Activated T-cell treated with anti-CD3 and anti-CD28 coated beads, Interleukin-2, amount 50 U/mL, for 24 hours (primary cell): ENCODE data around the gene FDPS.

ENCODE experiments used
- DNase-seq: peaks from one replicate; pipeline ENCODE4 v3.0.0-alpha.2; 2020
- H3K27ac Mint-ChIP-seq: 2 replicates; pipeline ENCODE4 v1.8.0; 2020; ENCODE audit warnings: mild to moderate bottlenecking, mixed read lengths
- H3K27me3 Mint-ChIP-seq: 2 replicates; pipeline ENCODE4 v1.8.0; 2020; ENCODE audit warnings: mixed read lengths
- H3K36me3 Mint-ChIP-seq: 2 replicates; pipeline ENCODE4 v1.8.0; 2020; ENCODE audit warnings: low read depth, mixed read lengths
- H3K4me1 Mint-ChIP-seq: 2 replicates; pipeline ENCODE4 v1.8.0; 2020; ENCODE audit warnings: low read depth, mixed read lengths
- H3K4me3 Mint-ChIP-seq: 2 replicates; pipeline ENCODE4 v1.8.0; 2020; ENCODE audit warnings: mild to moderate bottlenecking, moderate library complexity, mixed read lengths
- H3K9me3 Mint-ChIP-seq: 2 replicates; pipeline ENCODE4 v1.8.0; 2020; ENCODE audit warnings: mixed read lengths

Gene FDPS

GRCh38 chr1:155308493-155309422 lies at the start of gene FDPS:
TSS of gene FDPS (plus strand) at chr1:155308866. CDS start at chr1:155309790, 924 bp downstream.
- Mint-ChIP-seq H3K27ac (peak within 1 kb of the TSS; percentile 98), H3K36me3 (peaks cover 50% of the 10 kb centered on the region)
- DNase-seq = peak; percentile 94

GRCh38 chr1:155260276-155260675 lies 48.4 kb upstream of the FDPS start:
- peak overlapping the region; percentile 98 for H3K27ac Mint-ChIP-seq
- H3K27me3 Mint-ChIP-seq = no peaks in the 10 kb centered on the region
- no peaks in the 10 kb centered on the region for H3K9me3 Mint-ChIP-seq
- peak overlapping the region; percentile 98 for H3K4me3 Mint-ChIP-seq
- peaks cover 53% of the 10 kb centered on the region for H3K4me1 Mint-ChIP-seq
- peaks cover 97% of the 10 kb centered on the region for H3K36me3 Mint-ChIP-seq
- DNase-seq = no peak

More at GRCh38 chr1:155308493-155309422, at the start of gene FDPS:
- H3K4me1 Mint-ChIP-seq = peaks cover 41% of the 10 kb centered on the region
- H3K4me3 Mint-ChIP-seq = peak within 1 kb of the TSS; percentile 98
- no peaks in the 10 kb centered on the region for H3K27me3 Mint-ChIP-seq
- H3K9me3 Mint-ChIP-seq = no peaks in the 10 kb centered on the region

- DNase-seq = no peak
- no peaks in the 10 kb centered on the region for H3K27me3 Mint-ChIP-seq
- peaks cover 43% of the 10 kb centered on the region for H3K4me1 Mint-ChIP-seq
- H3K27ac Mint-ChIP-seq = peak overlapping the region; percentile 98
- no peaks in the 10 kb centered on the region for H3K9me3 Mint-ChIP-seq
- peaks cover 97% of the 10 kb centered on the region for H3K36me3 Mint-ChIP-seq
- H3K4me3 Mint-ChIP-seq = peak overlapping the region; percentile 98
Measured at GRCh38 chr1:155261493-155261851, 47.2 kb upstream of the FDPS start.

- Mint-ChIP-seq H3K36me3 (peaks cover 97% of the 10 kb centered on the region), H3K4me1 (peaks cover 37% of the 10 kb centered on the region), H3K9me3 (no peaks in the 10 kb centered on the region), H3K27me3 (no peaks in the 10 kb centered on the region), H3K27ac (peak within 1 kb of the TSS; percentile 98), H3K4me3 (peak within 1 kb of the TSS; percentile 98)
- DNase-seq = peak; percentile 87
Measured at GRCh38 chr1:155261852-155262673, 46.6 kb upstream of the FDPS start, which contains the start of gene SCAMP3. TSS of gene SCAMP3 (minus strand) at chr1:155262360. CDS start at chr1:155262151, 209 bp downstream.

- Mint-ChIP-seq H3K27me3 (no peaks in the 10 kb centered on the region), H3K9me3 (no peaks in the 10 kb centered on the region), H3K27ac (peak overlapping the region; percentile 98), H3K4me3 (peak overlapping the region; percentile 98), H3K36me3 (peaks cover 98% of the 10 kb centered on the region), H3K4me1 (peaks cover 36% of the 10 kb centered on the region)
- no peak for DNase-seq
Measured at GRCh38 chr1:155263067-155263466, 45.6 kb upstream of the FDPS start.

GRCh38 chr1:155266553-155266952 lies 42.1 kb upstream of the FDPS start:
- Mint-ChIP-seq H3K36me3 (peaks cover 96% of the 10 kb centered on the region), H3K4me3 (no peak overlapping the region), H3K4me1 (peaks cover 27% of the 10 kb centered on the region), H3K9me3 (no peaks in the 10 kb centered on the region), H3K27ac (peak overlapping the region; percentile 2), H3K27me3 (no peaks in the 10 kb centered on the region)
- DNase-seq = no peak

GRCh38 chr1:155267373-155267772 lies 41.3 kb upstream of the FDPS start:
- Mint-ChIP-seq H3K36me3 (peaks cover 96% of the 10 kb centered on the region), H3K27ac (no peak overlapping the region)

GRCh38 chr1:155268630-155269029 lies 40.0 kb upstream of the FDPS start:
- no peaks in the 10 kb centered on the region for H3K9me3 Mint-ChIP-seq
- peaks cover 90% of the 10 kb centered on the region for H3K36me3 Mint-ChIP-seq
- DNase-seq = no peak
- no peak overlapping the region for H3K4me3 Mint-ChIP-seq
- peaks cover 24% of the 10 kb centered on the region for H3K4me1 Mint-ChIP-seq
- no peaks in the 10 kb centered on the region for H3K27me3 Mint-ChIP-seq
- H3K27ac Mint-ChIP-seq = no peak overlapping the region

More at GRCh38 chr1:155267373-155267772, 41.3 kb upstream of the FDPS start:
- Mint-ChIP-seq H3K9me3 (no peaks in the 10 kb centered on the region), H3K4me1 (peaks cover 28% of the 10 kb centered on the region), H3K27me3 (no peaks in the 10 kb centered on the region), H3K4me3 (no peak overlapping the region)
- DNase-seq = no peak

- no peak for DNase-seq
- no peaks in the 10 kb centered on the region for H3K27me3 Mint-ChIP-seq
- peak overlapping the region; percentile 8 for H3K27ac Mint-ChIP-seq
- no peak overlapping the region for H3K4me3 Mint-ChIP-seq
- H3K9me3 Mint-ChIP-seq = no peaks in the 10 kb centered on the region
- H3K36me3 Mint-ChIP-seq = peaks cover 82% of the 10 kb centered on the region
- H3K4me1 Mint-ChIP-seq = peaks cover 28% of the 10 kb centered on the region
Measured at GRCh38 chr1:155269381-155269780, 39.3 kb upstream of the FDPS start.

GRCh38 chr1:155272466-155273342 lies 36.0 kb upstream of the FDPS start:
- peak overlapping the region; percentile 94 for H3K27ac Mint-ChIP-seq
- H3K4me3 Mint-ChIP-seq = peak overlapping the region; percentile 90
- no peak for DNase-seq
- H3K36me3 Mint-ChIP-seq = peaks cover 50% of the 10 kb centered on the region
- peaks cover 43% of the 10 kb centered on the region for H3K4me1 Mint-ChIP-seq
- no peaks in the 10 kb centered on the region for H3K27me3 Mint-ChIP-seq
- H3K9me3 Mint-ChIP-seq = no peaks in the 10 kb centered on the region

- Mint-ChIP-seq H3K4me3 (peak within 1 kb of the TSS; percentile 90), H3K27me3 (no peaks in the 10 kb centered on the region), H3K4me1 (peaks cover 47% of the 10 kb centered on the region), H3K36me3 (peaks cover 42% of the 10 kb centered on the region), H3K9me3 (no peaks in the 10 kb centered on the region), H3K27ac (peak within 1 kb of the TSS; percentile 94)
- peak; percentile 97 for DNase-seq
Measured at GRCh38 chr1:155273343-155274245, 35.1 kb upstream of the FDPS start, which contains the start of gene CLK2. TSS of gene CLK2 (minus strand) at chr1:155273504. CDS start at chr1:155270977, 2,527 bp downstream.

- Mint-ChIP-seq H3K36me3 (peaks cover 7% of the 10 kb centered on the region), H3K9me3 (no peaks in the 10 kb centered on the region), H3K4me3 (peak within 1 kb of the TSS; percentile 78), H3K27me3 (no peaks in the 10 kb centered on the region), H3K4me1 (peaks cover 32% of the 10 kb centered on the region), H3K27ac (no peak within 1 kb of the TSS)
- peak; percentile 97 for DNase-seq
Measured at GRCh38 chr1:155277070-155277901, 31.4 kb upstream of the FDPS start, which contains the start of gene HCN3. TSS of gene HCN3 (plus strand) at chr1:155277463. CDS start at chr1:155277591, 128 bp downstream.
